ENCODE data around the gene IL18BP. TPM values are rescaled to one million over a fixed set of nuclear protein-coding genes. Genes with fewer than 3 reads are reported as not detected.

IL18BP gene
- polyA plus RNA-seq, 4 donors = 7.8 to 9.9 (median 9.2) TPM

DNA sequence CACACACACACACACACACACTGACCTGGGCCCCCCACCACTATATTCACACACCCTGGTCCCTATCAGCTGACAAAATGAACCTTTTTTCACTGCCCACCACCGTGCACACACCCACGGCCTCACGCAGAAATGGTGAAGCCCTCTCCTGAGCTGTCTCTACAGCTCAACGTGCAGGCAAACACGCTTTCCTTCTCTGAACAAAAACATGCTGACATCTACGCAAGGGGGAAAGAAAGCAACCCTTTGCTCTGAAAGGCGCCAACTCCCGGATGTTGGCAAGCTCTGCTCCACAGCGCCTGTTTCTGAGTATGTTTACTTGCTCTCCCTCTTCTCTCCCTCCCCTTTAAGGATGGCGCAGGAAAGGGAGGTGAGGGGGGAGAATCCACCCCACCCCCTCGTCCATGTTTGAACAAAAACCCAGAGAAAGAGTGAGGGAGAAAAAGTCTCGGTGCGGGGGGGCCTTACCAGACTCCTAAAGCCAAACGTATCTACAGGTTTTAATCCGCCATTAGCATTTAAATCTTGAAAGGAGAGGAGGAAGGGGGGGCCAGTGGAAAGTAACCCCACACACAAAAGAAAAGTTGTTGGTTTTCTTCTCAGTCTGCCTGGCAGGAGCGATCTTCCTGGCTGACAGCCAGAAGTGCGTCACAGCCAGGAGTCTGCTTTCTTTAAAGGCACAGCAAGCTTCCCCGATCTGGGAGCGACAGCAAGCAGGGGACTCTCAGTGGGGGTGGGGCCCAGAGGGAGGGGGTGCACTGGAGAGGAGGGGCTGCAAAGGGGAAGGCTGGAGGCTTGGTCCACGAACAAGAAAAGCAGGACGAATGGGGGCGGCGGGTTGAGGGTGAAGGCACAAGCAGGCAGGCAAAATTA, 42.0 kb downstream of the IL18BP start:
- DNase-seq (ENCODE audit: low read depth in 4 of 4, low spot score in 3 of 4) = peak; percentile 93 to 97 (median 94)

DNA sequence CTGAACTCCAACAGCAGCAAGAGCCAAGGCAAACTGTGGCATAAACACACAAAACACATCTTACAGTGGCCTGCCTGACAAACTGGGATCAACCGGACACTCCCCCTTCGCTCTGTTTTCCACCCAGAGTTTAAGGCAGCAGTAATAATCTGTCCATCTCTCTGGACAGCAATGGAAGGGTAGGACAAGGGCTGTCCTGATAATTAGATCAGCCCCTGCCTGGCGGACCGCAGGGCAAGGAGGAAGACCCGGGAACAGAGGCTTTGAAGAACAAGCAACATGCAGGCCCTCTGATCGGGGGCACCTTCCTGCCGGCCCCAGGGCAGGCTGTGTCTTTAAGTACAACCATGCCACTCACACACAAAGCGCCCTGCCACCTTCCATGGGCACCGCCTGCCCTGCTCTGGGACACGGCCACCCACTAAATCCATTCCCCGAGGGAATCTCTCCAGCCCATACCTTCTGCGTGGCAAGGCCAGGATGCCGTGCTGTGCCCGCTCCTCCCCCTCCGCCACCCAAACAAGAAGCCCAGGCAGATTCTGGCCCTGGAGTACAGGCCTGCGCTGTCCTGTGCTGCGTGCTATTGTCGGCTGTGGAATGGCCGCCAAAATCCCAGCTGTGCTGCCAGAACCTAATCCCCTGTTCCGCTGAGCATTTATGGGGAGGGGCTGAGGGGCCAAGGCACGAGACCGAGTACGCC, 42.8 kb downstream of the IL18BP start:
- DNase-seq (ENCODE audit: low read depth in 4 of 4, low spot score in 3 of 4) = peak in 2 of 4 donors; percentile 61 to 63

DNA sequence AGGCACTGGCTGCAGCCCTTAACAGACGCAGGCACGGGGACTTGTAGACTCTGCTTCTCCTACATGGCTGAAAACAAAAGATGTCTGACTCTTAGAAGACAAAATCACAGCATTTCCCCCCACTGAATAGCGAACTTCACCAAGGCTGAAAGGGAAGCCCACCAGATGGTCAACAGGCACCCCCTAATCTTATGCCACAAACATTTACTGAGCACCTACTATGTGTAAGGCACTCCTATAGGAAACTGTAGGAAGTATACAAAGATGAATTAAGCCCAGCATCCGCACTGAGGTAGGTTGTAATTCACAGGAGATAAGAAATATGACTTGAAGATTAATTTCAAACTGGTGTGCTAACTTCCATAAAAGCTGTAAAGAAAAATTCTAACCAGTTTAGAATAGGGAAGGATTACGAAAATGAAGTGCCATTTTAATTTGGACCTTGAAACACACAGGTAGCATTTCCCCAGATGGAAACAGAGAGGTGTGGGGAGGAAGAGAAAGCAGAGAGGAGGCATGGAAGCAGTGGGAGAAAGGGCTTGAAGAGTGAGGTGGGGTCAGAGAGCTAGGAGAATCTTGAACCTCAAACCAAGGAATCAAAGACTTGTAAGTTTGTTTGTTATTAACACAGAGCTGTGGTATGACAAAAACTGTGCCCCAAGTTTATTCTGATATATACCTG, 43.5 kb downstream of the IL18BP start:
- no peak for DNase-seq (ENCODE audit: low read depth in 4 of 4, low spot score in 3 of 4)

DNA sequence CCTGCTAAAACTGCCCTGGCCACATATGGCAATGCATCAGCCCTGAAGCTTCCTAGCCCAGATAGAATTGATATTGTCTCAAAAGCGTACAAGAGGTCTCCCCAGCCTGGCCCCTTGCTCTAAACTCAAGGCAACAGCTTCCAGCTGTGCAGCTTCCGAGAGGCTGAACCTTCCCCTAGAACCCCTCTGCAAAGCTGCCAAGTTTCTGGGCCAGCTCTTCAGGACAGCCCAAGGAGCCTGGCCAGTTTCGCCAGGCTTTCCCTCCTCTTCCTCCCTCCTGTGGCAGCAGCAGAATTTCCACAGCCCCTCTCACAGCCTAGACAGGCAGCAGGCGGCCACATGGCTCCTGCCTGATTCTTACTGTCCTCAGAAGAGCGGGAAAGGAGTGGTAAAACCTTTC, 47.1 kb downstream of the IL18BP start:
- no peak for DNase-seq (ENCODE audit: low read depth in 4 of 4, low spot score in 3 of 4)

DNA sequence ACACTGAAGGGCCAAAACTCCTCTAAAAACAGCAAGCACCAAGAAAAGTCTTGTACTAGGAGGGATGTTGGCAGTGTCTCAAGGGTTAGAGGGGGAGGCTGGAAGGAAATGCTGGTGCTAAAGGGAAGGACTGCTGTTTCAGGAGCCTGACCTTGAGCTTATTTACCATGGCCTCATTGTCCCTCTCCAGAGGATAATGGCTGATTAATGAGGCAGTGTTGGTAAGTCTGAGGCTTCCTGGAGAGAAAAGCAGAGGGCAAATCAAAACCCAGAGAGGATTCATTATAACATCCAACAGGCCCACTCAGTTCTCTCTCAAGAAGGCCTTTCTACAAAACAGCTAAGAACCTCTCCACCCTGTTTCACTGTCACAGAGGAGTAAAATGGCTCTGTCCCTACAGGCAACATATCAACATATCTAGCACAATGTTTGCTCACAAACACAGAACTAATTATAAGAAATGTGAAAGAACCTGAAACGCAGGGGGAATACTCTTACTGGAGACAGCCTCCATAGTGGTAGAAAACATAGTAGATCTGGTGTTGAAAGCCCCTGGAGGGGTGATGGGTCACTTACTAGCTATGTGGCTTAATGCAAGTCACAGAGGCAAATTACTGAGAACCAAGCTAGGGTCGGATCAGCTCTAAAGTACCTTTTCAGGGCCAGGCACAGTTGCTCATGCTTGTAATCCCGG, 50.2 kb downstream of the IL18BP start:
- no peak for DNase-seq (ENCODE audit: low read depth in 4 of 4, low spot score in 3 of 4)

Other genes with a start within 250 kb of the IL18BP start
- not detected for gene DEFB108B, start 165.7 kb upstream of the IL18BP start, polyA plus RNA-seq (ENCODE audit: insufficient read length in 4 of 4)
- gene DEFB131B, start 120.5 kb upstream of the IL18BP start, polyA plus RNA-seq (ENCODE audit: insufficient read length in 4 of 4) = 1 to 10 TPM in 3 of 4 donors, not detected in 1; 1.0 to 1.8 (median 1.1) TPM
- 1 to 10 TPM; 4.9 to 7.1 (median 6.6) TPM for gene XNDC1N, start 70.3 kb upstream of the IL18BP start, polyA plus RNA-seq (ENCODE audit: insufficient read length in 4 of 4)
- gene RNF121, start 69.9 kb upstream of the IL18BP start, polyA plus RNA-seq (ENCODE audit: insufficient read length in 4 of 4) = 10 to 100 TPM; 38.7 to 42.7 (median 39.6) TPM
- gene NUMA1, start 81.6 kb downstream of the IL18BP start, polyA plus RNA-seq (ENCODE audit: insufficient read length in 4 of 4) = 100 to 1,000 TPM; 253 to 272 (median 263) TPM
- gene LRRC51, start 81.9 kb downstream of the IL18BP start, polyA plus RNA-seq (ENCODE audit: insufficient read length in 4 of 4) = 10 to 100 TPM; 20.1 to 26.2 (median 22.6) TPM
- gene LAMTOR1, start 104.4 kb downstream of the IL18BP start, polyA plus RNA-seq (ENCODE audit: insufficient read length in 4 of 4) = 100 to 1,000 TPM; 111 to 121 (median 114) TPM
- not detected for gene TOMT, start 107.0 kb downstream of the IL18BP start, polyA plus RNA-seq (ENCODE audit: insufficient read length in 4 of 4)
- gene ANAPC15, start 113.8 kb downstream of the IL18BP start, polyA plus RNA-seq (ENCODE audit: insufficient read length in 4 of 4) = 10 to 100 TPM; 47.2 to 56.9 (median 53.0) TPM
- gene FOLR3, start 136.8 kb downstream of the IL18BP start, polyA plus RNA-seq (ENCODE audit: insufficient read length in 4 of 4) = 1 to 10 TPM; 1.8 to 2.7 (median 2.0) TPM
- gene FOLR1, start 193.2 kb downstream of the IL18BP start, polyA plus RNA-seq (ENCODE audit: insufficient read length in 4 of 4) = 10 to 100 TPM; 44.9 to 64.6 (median 53.2) TPM
- gene FOLR2, start 217.9 kb downstream of the IL18BP start, polyA plus RNA-seq (ENCODE audit: insufficient read length in 4 of 4) = 10 to 100 TPM in 3 of 4 donors, 1 to 10 TPM in 1; 9.6 to 11.7 (median 11.2) TPM
- gene INPPL1, start 225.9 kb downstream of the IL18BP start, polyA plus RNA-seq (ENCODE audit: insufficient read length in 4 of 4) = 100 to 1,000 TPM; 131 to 171 (median 145) TPM
- under 1 TPM in 1 of 4 donors, not detected in 3; 0.49 TPM for gene PHOX2A, start 245.3 kb downstream of the IL18BP start, polyA plus RNA-seq (ENCODE audit: insufficient read length in 4 of 4)

Measured in right renal pelvis (tissue), 4 donors.